GM18867 (cell line): Measurements from ENCODE around the gene TACR3.
"Not testable (repeated sequence)": the region's sequence is repeated elsewhere in the genome, so short reads cannot be mapped to it uniquely, and the experiment has no call there.

Experiments
- ATAC-seq: cut with Tn5 transposase; IDR thresholded peaks from one replicate; pipeline ENCODE4 v1.9.1; 2021; ENCODE audit warnings: mild to moderate bottlenecking, moderate library complexity; ENCODE audit not compliant: unreplicated experiment

The TACR3 gene

GRCh38 chr4:103719830-103720207 lies at the start of gene TACR3:
Gene TACR3, minus strand, starts transcription at chr4:103719985. Its CDS starts 310 bp downstream, at chr4:103719675.
- no peak for ATAC-seq

- ATAC-seq = peak; percentile 90
Observed at GRCh38 chr4:103757631-103758030, 37.8 kb upstream of the TACR3 start.

- no peak for ATAC-seq
Observed at GRCh38 chr4:103756741-103757140, 37.0 kb upstream of the TACR3 start.

GRCh38 chr4:103754844-103755243 lies 35.1 kb upstream of the TACR3 start:
- no peak for ATAC-seq

GRCh38 chr4:103753868-103754653 lies 34.3 kb upstream of the TACR3 start:
- no peak for ATAC-seq

- ATAC-seq = not testable (repeated sequence)
Observed at GRCh38 chr4:103723150-103723549, 3.4 kb upstream of the TACR3 start.

- ATAC-seq = no peak
Observed at GRCh38 chr4:103721251-103721650, 1.5 kb upstream of the TACR3 start.

GRCh38 chr4:103720661-103721060 lies 876 bp upstream of the TACR3 start:
- no peak for ATAC-seq

- ATAC-seq = no peak
Observed at GRCh38 chr4:103719105-103719829, 518 bp downstream of the TACR3 start.

GRCh38 chr4:103692615-103693014 lies 27.2 kb downstream of the TACR3 start:
- no peak for ATAC-seq

GRCh38 chr4:103673983-103674382 lies 45.8 kb downstream of the TACR3 start:
- ATAC-seq = no peak

GRCh38 chr4:103666764-103667163 lies 53.0 kb downstream of the TACR3 start:
- not testable (repeated sequence) for ATAC-seq

GRCh38 chr4:103664436-103665075 lies 55.2 kb downstream of the TACR3 start:
- no peak for ATAC-seq

- no peak for ATAC-seq
Observed at GRCh38 chr4:103648541-103648940, 71.2 kb downstream of the TACR3 start.

GRCh38 chr4:103645991-103646390 lies 73.8 kb downstream of the TACR3 start:
- no peak for ATAC-seq

GRCh38 chr4:103634236-103634635 lies 85.5 kb downstream of the TACR3 start:
- no peak for ATAC-seq

GRCh38 chr4:103626296-103626695 lies 93.5 kb downstream of the TACR3 start:
- ATAC-seq = no peak

- ATAC-seq = no peak
Observed at GRCh38 chr4:103591841-103592240, 127.9 kb downstream of the TACR3 start.

- no peak for ATAC-seq
Observed at GRCh38 chr4:103567591-103567990, 152.2 kb downstream of the TACR3 start.

GRCh38 chr4:103559178-103559577 lies 160.6 kb downstream of the TACR3 start:
- not testable (repeated sequence) for ATAC-seq
